Glutamatergic neuron (in vitro differentiated cells): ENCODE measurements around the gene SAMD5. TPM values are rescaled to one million over a fixed set of nuclear protein-coding genes. Genes with fewer than 3 reads are reported as not detected.
"Not testable (repeated sequence)": the region's sequence is repeated elsewhere in the genome, so short reads cannot be mapped to it uniquely, and the experiment has no call there.

ENCODE experiments used
- DNase-seq: peaks from one replicate; pipeline ENCODE4 v3.0.0; 2022
- H3K27ac Mint-ChIP-seq: one replicate; pipeline ENCODE4 v1.8.0; 2020; ENCODE audit warnings: mild to moderate bottlenecking, mixed read lengths, inconsistent platforms; ENCODE audit not compliant: unreplicated experiment
- H3K27me3 Mint-ChIP-seq: one replicate; pipeline ENCODE4 v1.8.0; 2020; ENCODE audit warnings: mild to moderate bottlenecking, moderate library complexity, mixed read lengths, inconsistent platforms; ENCODE audit not compliant: unreplicated experiment
- H3K36me3 Mint-ChIP-seq: one replicate; pipeline ENCODE4 v1.8.0; 2020; ENCODE audit warnings: mild to moderate bottlenecking, mixed read lengths, inconsistent platforms; ENCODE audit not compliant: unreplicated experiment
- H3K4me1 Mint-ChIP-seq: one replicate; pipeline ENCODE4 v1.8.0; 2020; ENCODE audit warnings: mild to moderate bottlenecking, low read depth, mixed read lengths, inconsistent platforms; ENCODE audit not compliant: unreplicated experiment
- H3K4me3 Mint-ChIP-seq: one replicate; pipeline ENCODE4 v1.8.0; 2020; ENCODE audit warnings: mild to moderate bottlenecking, mixed read lengths, inconsistent platforms; ENCODE audit not compliant: unreplicated experiment
- H3K9me3 Mint-ChIP-seq: one replicate; pipeline ENCODE4 v1.8.0; 2020; ENCODE audit warnings: mild to moderate bottlenecking, moderate library complexity, mixed read lengths, inconsistent platforms; ENCODE audit not compliant: unreplicated experiment
- CTCF ChIP-seq: fragments of 200-600 bp; sonication (generic); IDR thresholded peaks from one replicate; pipeline ENCODE4 v1.5.0; 2021; ENCODE audit not compliant: partially characterized antibody, unreplicated experiment
- total RNA-seq: library from RNA; stranded (reverse); fragmentation: NEBNext Ultra II Directional; extraction: Animal tissue kit (Norgen Biotek cat#: 25700); gene quantifications from one replicate; pipeline ENCODE4 v1.2.1, GENCODE V29; 2021; ENCODE audit not compliant: unreplicated experiment

Gene SAMD5
- total RNA-seq, 1 donor from 2014 or later, result 1.6 TPM

GRCh38 chr6:147531321-147531720, 22.8 kb downstream of the SAMD5 start:
- TF ChIP-seq CTCF, result no peak
- Mint-ChIP-seq H3K9me3 (no peaks in the 10 kb centered on the region), H3K27me3 (no peaks in the 10 kb centered on the region), H3K4me1 (no peaks in the 10 kb centered on the region), H3K36me3 (no peaks in the 10 kb centered on the region), H3K27ac (no peak overlapping the region), H3K4me3 (no peak overlapping the region)
- no peak for DNase-seq

GRCh38 chr6:147534116-147534860, 25.8 kb downstream of the SAMD5 start:
- H3K36me3 Mint-ChIP-seq, result no peaks in the 10 kb centered on the region
- no peak overlapping the region for H3K4me3 Mint-ChIP-seq
- H3K27me3 Mint-ChIP-seq, result no peaks in the 10 kb centered on the region
- no peak for DNase-seq
- no peaks in the 10 kb centered on the region for H3K9me3 Mint-ChIP-seq
- TF ChIP-seq CTCF, result no peak
- no peak overlapping the region for H3K27ac Mint-ChIP-seq
- no peaks in the 10 kb centered on the region for H3K4me1 Mint-ChIP-seq

- H3K27me3 Mint-ChIP-seq, result no peaks in the 10 kb centered on the region
- H3K9me3 Mint-ChIP-seq, result peaks cover 7% of the 10 kb centered on the region
- TF ChIP-seq CTCF, result no peak
- no peaks in the 10 kb centered on the region for H3K4me1 Mint-ChIP-seq
- peaks cover 8% of the 10 kb centered on the region for H3K36me3 Mint-ChIP-seq
- no peak overlapping the region for H3K27ac Mint-ChIP-seq
- H3K4me3 Mint-ChIP-seq, result no peak overlapping the region
- DNase-seq, result no peak
These were observed 30.3 kb downstream of the SAMD5 start for GRCh38 chr6:147538821-147539220.

GRCh38 chr6:147540075-147540474, 31.6 kb downstream of the SAMD5 start:
- H3K27me3 Mint-ChIP-seq, result no peaks in the 10 kb centered on the region
- no peak overlapping the region for H3K27ac Mint-ChIP-seq
- H3K9me3 Mint-ChIP-seq, result peaks cover 7% of the 10 kb centered on the region
- peaks cover 8% of the 10 kb centered on the region for H3K36me3 Mint-ChIP-seq
- no peak for DNase-seq
- no peaks in the 10 kb centered on the region for H3K4me1 Mint-ChIP-seq
- no peak overlapping the region for H3K4me3 Mint-ChIP-seq
- no peak for TF ChIP-seq CTCF

GRCh38 chr6:147542436-147542835, 33.9 kb downstream of the SAMD5 start:
- not testable (repeated sequence) for H3K4me1 Mint-ChIP-seq, H3K27ac Mint-ChIP-seq, H3K27me3 Mint-ChIP-seq, DNase-seq, H3K9me3 Mint-ChIP-seq, H3K4me3 Mint-ChIP-seq, H3K36me3 Mint-ChIP-seq
